Naive thymus-derived CD4-positive, alpha-beta T cell (primary cell): ENCODE measurements around the gene INTS4. TPM values are rescaled to one million over a fixed set of nuclear protein-coding genes. Genes with fewer than 3 reads are reported as not detected.
"Not testable (repeated sequence)": the region's sequence is repeated elsewhere in the genome, so short reads cannot be mapped to it uniquely, and the experiment has no call there.

ENCODE experiments used
- ATAC-seq: fragments of 150-1000 bp; cut with Tn5 transposase; 2 replicates; pipeline ENCODE4 v1.10.0; 2021; ENCODE audit warnings: mild to moderate bottlenecking, moderate library complexity
- CTCF ChIA-PET: fragments of 350-600 bp; sonication (Branson Sonifier 250); formaldehyde crosslinking; loops from one replicate; lab custom pipeline; 2021; ENCODE audit warnings: antibody characterized with exemption; lab: Charles Lee
- POLR2A ChIA-PET: fragments of 350-600 bp; sonication (Branson Sonifier 250); formaldehyde crosslinking; loops from one replicate; lab custom pipeline; 2021; ENCODE audit warnings: antibody characterized with exemption, inconsistent platforms; lab: Charles Lee
- DNase-seq, 9 donors: peaks; one replicate each; pipeline versions ENCODE4 v3.0.0 to v3.0.0-alpha.2; 2020 to 2022; ENCODE audit warnings: mixed read lengths in 1 of 9
- H3K27ac ChIP-seq: one replicate; pipeline ENCODE4 v1.7.0; 2013; ENCODE audit warnings: mild to moderate bottlenecking, low read depth, low read length, moderate library complexity
- H3K27me3 ChIP-seq, 2 donors: one replicate each; pipeline ENCODE4 v1.7.0; 2013; ENCODE audit warnings: low read length in 2 of 2, mild to moderate bottlenecking in 2 of 2, moderate library complexity in 2 of 2; ENCODE audit not compliant: control insufficient read depth in 2 of 2, insufficient read depth in 2 of 2
- H3K36me3 ChIP-seq, 3 experiments: 1 replicate in 2 of 3; 2 replicates in 1 of 3; pipeline ENCODE4 v1.7.0; 2013; ENCODE audit warnings: low read length in 3 of 3, mild to moderate bottlenecking in 3 of 3, moderate library complexity in 1 of 3; ENCODE audit not compliant: insufficient read depth in 3 of 3, control insufficient read depth in 2 of 3
- H3K4me1 ChIP-seq, 2 donors: one replicate each; pipeline ENCODE4 v1.7.0; 2013; ENCODE audit warnings: low read length in 2 of 2, mild to moderate bottlenecking in 2 of 2, moderate library complexity in 1 of 2; ENCODE audit not compliant: control insufficient read depth in 2 of 2, insufficient read depth in 2 of 2
- H3K4me3 ChIP-seq: 2 replicates; pipeline ENCODE4 v1.7.0; 2013; ENCODE audit warnings: mild to moderate bottlenecking, low read length
- H3K9me3 ChIP-seq, 3 experiments: 1 replicate in 2 of 3; 2 replicates in 1 of 3; pipeline ENCODE4 v1.7.0; 2013; ENCODE audit warnings: low read length in 3 of 3; ENCODE audit not compliant: control insufficient read depth in 2 of 3
- H3K27ac Mint-ChIP-seq, 9 donors: one replicate each; pipeline ENCODE4 v1.8.0; 2020 to 2022; ENCODE audit warnings: mixed read lengths in 9 of 9, mild to moderate bottlenecking in 8 of 9, moderate library complexity in 5 of 9, inconsistent platforms in 2 of 9
- H3K27me3 Mint-ChIP-seq, 5 donors: one replicate each; pipeline ENCODE4 v1.8.0; 2021 to 2022; ENCODE audit warnings: mixed read lengths in 5 of 5, mild to moderate bottlenecking in 1 of 5
- H3K36me3 Mint-ChIP-seq, 5 donors: one replicate each; pipeline ENCODE4 v1.8.0; 2020 to 2022; ENCODE audit warnings: mixed read lengths in 5 of 5, mild to moderate bottlenecking in 3 of 5, inconsistent platforms in 1 of 5
- H3K4me1 Mint-ChIP-seq, 7 donors: one replicate each; pipeline ENCODE4 v1.8.0; 2020 to 2022; ENCODE audit warnings: mixed read lengths in 7 of 7, mild to moderate bottlenecking in 3 of 7, inconsistent platforms in 1 of 7
- H3K4me3 Mint-ChIP-seq, 10 donors: one replicate each; pipeline ENCODE4 v1.8.0; 2020 to 2022; ENCODE audit warnings: mild to moderate bottlenecking in 10 of 10, mixed read lengths in 10 of 10, moderate library complexity in 6 of 10, inconsistent platforms in 2 of 10
- H3K9me3 Mint-ChIP-seq, 11 donors: one replicate each; pipeline ENCODE4 v1.8.0; 2020 to 2022; ENCODE audit warnings: mixed read lengths in 11 of 11, mild to moderate bottlenecking in 4 of 11, inconsistent platforms in 1 of 11, moderate library complexity in 1 of 11
- intact Hi-C, 2 donors: fragments of 100-400 bp; cut with micrococcal nuclease; formaldehyde crosslinking; loops; one replicate each; pipeline ENCODE4 v1.15.1; 2023
- polyA plus RNA-seq, 2 donors: library from polyadenylated mRNA; unstranded; fragments of 300-500 nt; fragmentation: Illumina TruSeq; gene quantifications; one replicate each; pipeline ENCODE4 v1.2.3, GENCODE V29; 2021
- total RNA-seq, 6 experiments: library from RNA in 5 of 6; stranded (reverse) in 5 of 6; gene quantifications; 1 replicate in 5 of 6; 2 replicates in 1 of 6; pipeline ENCODE4 v1.2.3 and lab custom pipeline; 2021 to 2026

INTS4 gene
- total and polyA plus RNA-seq, 7 experiments from 2014 or later, result 40.9 to 87.0 (median 61.6) TPM

DNA sequence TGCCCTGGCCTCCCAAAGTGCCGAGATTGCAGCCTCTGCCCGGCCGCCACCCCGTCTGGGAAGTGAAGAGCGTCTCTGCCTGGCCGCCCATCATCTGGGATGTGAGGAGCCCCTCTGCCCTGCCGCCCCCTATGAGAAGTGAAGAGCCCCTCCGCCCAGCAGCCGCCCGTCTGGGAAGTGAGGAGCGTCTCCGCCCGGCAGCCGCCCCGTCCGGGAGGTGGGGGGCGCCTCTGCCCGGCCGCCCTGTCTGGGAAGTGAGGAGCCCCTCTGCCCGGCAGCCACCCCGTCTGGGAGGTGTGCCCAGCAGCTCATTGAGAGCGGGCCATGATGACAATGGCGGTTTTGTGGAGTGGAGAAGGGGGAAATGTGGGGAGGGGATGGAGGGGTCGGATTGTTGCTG is 60.9 kb downstream of the INTS4 start:
- CTCF ChIA-PET, DNase-seq, H3K27me3 Mint-ChIP-seq, H3K4me3 Mint-ChIP-seq, POLR2A ChIA-PET, H3K27ac ChIP-seq, H3K27me3 ChIP-seq, H3K9me3 ChIP-seq, ATAC-seq, H3K36me3 ChIP-seq, intact Hi-C loops, H3K27ac Mint-ChIP-seq, H3K4me3 ChIP-seq, H3K4me1 ChIP-seq, H3K9me3 Mint-ChIP-seq, H3K4me1 Mint-ChIP-seq: not testable (repeated sequence)
- H3K36me3 Mint-ChIP-seq, result peaks cover 13 to 56% (median 40%) of the 10 kb centered on the region in 5 donors

DNA sequence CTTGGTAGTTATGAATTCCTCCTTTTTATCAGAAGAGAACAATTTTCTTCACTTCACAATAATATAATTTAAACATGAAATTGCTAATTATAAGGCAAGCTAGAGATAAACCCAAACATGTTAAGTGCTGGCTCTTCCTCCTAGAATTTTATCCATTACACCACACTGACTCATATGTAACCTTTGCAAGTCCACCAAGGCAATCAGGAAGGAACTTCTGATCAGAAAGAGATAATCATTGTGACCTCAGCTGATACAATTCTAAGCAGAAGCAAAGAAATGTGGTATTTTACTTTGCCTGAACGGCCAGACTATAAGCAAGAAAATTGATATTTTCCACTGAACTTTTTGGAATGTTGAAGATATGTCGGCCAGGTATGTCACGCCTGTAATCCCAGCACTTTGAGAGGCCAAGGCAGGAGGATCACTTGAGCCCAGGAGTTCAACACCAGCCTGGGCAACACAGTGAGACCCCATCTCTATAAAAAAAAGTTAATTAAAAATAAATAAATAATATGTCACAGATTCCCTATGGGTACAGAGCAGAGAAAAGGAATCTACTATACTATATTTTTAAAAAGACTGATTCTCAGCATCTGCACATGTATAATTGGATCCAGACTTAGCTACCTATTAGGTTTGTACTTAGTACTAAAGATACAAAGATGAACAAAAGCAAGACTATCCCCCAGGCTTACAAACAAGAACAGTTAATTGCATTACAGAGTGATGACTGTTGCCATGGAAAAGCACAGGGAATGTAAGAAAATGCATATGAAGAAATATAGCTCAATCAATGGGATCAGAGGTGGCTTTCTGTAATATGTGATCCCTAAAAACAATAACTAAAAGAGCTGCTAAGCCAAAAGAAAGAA is 63.9 kb downstream of the INTS4 start:
- peaks cover 0 to 12% (median 0%) of the 10 kb centered on the region in 3 experiments for H3K36me3 ChIP-seq
- DNase-seq, H3K4me3 Mint-ChIP-seq, H3K9me3 Mint-ChIP-seq, H3K4me1 Mint-ChIP-seq, POLR2A ChIA-PET, H3K4me3 ChIP-seq, H3K9me3 ChIP-seq, H3K27me3 Mint-ChIP-seq, CTCF ChIA-PET, H3K27me3 ChIP-seq, intact Hi-C loops, H3K4me1 ChIP-seq, ATAC-seq, H3K27ac ChIP-seq: not testable (repeated sequence)
- H3K36me3 Mint-ChIP-seq, result peaks cover 24 to 60% (median 34%) of the 10 kb centered on the region in 5 donors
- peak overlapping the region in 1 of 9 donors; percentile 34 for H3K27ac Mint-ChIP-seq

DNA sequence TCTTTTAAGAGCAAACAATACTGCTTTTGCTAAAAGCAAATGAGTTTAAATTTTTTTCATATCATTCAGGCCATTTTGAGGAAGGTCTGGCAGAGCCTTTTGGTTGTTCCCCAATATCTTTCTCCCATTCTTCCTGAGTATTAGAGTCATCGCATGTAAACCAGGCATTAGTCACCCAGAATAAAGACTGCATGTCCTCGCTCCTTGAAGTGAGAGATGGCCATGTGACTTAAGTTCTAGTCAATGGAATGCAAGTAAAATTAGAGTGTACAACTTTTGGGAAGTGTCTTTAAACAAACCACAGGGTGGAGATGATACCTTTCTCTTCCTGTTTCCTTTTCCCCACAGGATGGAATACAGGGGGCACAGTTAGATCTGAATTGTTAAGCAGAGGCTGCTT is 76.8 kb downstream of the INTS4 start:
- H3K36me3 ChIP-seq, result peaks cover 0 to 24% (median 3%) of the 10 kb centered on the region in 3 experiments
- H3K27me3 ChIP-seq, ATAC-seq, H3K4me1 ChIP-seq, H3K9me3 ChIP-seq, intact Hi-C loops, H3K27ac ChIP-seq, CTCF ChIA-PET, DNase-seq, H3K9me3 Mint-ChIP-seq, H3K27me3 Mint-ChIP-seq, H3K4me3 ChIP-seq, H3K4me3 Mint-ChIP-seq, H3K4me1 Mint-ChIP-seq, POLR2A ChIA-PET, H3K27ac Mint-ChIP-seq: not testable (repeated sequence)
- H3K36me3 Mint-ChIP-seq, result peaks cover 4 to 27% (median 10%) of the 10 kb centered on the region in 5 donors

DNA sequence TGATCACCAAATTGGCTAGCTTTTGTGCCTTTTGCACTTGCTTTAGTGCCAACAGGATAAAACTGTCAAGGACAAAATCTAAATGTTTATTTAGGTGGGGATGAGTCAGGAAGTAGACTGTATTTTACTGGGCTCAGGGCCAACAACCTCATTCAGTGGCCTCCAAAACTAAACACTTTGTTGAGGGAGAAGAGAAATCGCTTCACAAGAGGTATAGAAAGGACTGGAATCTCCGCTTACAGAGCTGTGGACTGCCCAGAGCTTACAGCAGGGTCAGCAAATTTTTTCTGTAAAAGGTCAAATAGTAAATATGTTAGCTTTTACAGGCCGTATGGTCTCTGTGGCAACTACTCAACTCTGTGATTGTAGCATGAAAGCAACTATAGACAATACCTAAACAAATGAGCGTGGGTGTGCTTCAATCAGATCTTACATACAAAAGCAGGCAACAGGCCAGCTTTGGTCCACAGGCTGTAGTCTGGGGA is 80.1 kb downstream of the INTS4 start:
- H3K27ac ChIP-seq, H3K4me1 Mint-ChIP-seq, POLR2A ChIA-PET, H3K27me3 ChIP-seq, CTCF ChIA-PET, H3K4me3 Mint-ChIP-seq, H3K27me3 Mint-ChIP-seq, intact Hi-C loops, H3K4me3 ChIP-seq, ATAC-seq, H3K9me3 Mint-ChIP-seq, DNase-seq, H3K27ac Mint-ChIP-seq, H3K4me1 ChIP-seq, H3K9me3 ChIP-seq: not testable (repeated sequence)
- peaks cover 9 to 38% (median 21%) of the 10 kb centered on the region in 5 donors for H3K36me3 Mint-ChIP-seq
- H3K36me3 ChIP-seq, result peaks cover 0 to 24% (median 3%) of the 10 kb centered on the region in 3 experiments

DNA sequence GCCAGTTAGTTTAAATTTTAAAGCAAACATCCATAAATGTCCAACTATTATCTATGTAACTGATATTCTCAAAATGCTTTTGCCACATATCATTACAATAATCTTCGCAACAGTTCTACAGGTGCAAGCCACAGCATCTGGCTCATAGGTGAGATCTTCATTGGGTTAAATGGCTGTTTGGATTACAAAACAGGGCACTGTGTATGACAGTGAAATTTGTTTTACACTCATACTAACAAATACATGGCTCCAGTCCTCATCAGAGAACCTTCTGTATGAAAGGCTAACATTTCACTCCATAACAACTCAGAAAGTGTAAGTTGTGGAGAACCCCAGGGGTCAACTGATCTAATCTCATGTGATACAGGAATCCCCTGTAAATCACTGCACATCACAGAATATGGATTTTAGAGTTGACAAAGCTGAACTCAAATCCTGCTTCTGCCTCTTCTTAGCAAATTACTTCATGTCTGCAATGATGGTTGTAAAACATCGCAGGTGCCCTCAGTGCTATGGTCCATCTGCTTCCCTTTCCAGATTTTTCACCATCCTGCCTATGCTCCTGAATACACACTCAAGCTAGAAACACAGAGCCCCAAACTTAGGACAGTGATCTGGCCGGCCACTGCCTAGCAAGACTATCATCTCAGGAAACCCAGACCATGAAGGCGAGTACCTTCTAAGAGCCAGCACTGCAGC is 80.7 kb downstream of the INTS4 start:
- H3K27me3 Mint-ChIP-seq, H3K9me3 Mint-ChIP-seq, DNase-seq, H3K4me1 ChIP-seq, CTCF ChIA-PET, ATAC-seq, H3K9me3 ChIP-seq, H3K4me3 Mint-ChIP-seq, intact Hi-C loops, POLR2A ChIA-PET, H3K27me3 ChIP-seq, H3K27ac ChIP-seq, H3K4me1 Mint-ChIP-seq, H3K27ac Mint-ChIP-seq, H3K4me3 ChIP-seq: not testable (repeated sequence)
- H3K36me3 Mint-ChIP-seq, result peaks cover 9 to 37% (median 21%) of the 10 kb centered on the region in 5 donors
- peaks cover 0 to 24% (median under 1%) of the 10 kb centered on the region in 3 experiments for H3K36me3 ChIP-seq

DNA sequence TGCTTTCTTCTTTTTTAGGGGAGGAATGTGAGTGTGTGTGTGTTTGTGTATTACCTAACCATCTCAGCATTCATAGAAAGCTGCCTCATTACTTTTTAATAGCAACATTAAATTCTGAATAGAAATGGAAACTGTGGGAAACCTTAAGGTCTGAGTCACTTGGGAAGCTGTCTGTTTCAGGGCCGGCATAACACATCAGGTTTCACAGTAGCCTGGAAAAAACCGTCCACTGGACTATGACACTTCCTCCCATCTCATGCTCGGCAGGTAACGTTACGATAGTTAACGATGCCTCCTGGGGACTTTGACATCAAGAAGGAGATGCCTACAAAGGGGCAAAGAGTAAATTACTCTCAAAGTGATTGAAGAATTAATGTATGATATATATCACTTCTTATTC is 83.6 kb downstream of the INTS4 start:
- H3K9me3 ChIP-seq, H3K4me3 Mint-ChIP-seq, H3K27ac ChIP-seq, H3K4me1 Mint-ChIP-seq, H3K27me3 ChIP-seq, CTCF ChIA-PET, H3K4me1 ChIP-seq, DNase-seq, H3K9me3 Mint-ChIP-seq, intact Hi-C loops, POLR2A ChIA-PET, H3K27me3 Mint-ChIP-seq, H3K4me3 ChIP-seq, ATAC-seq, H3K27ac Mint-ChIP-seq: not testable (repeated sequence)
- peaks cover 14 to 43% (median 25%) of the 10 kb centered on the region in 5 donors for H3K36me3 Mint-ChIP-seq
- peaks cover 0 to 31% (median 0%) of the 10 kb centered on the region in 3 experiments for H3K36me3 ChIP-seq
